Adrenal gland (tissue), 12 donors: ENCODE results near the gene S1PR2. TPM values are rescaled to one million over a fixed set of nuclear protein-coding genes. Genes with fewer than 3 reads are reported as not detected.

ENCODE experiments used
- DNase-seq, 7 donors: peaks; one replicate each; pipeline ENCODE4 v3.0.0-alpha.2; 2019 to 2020
- H3K27ac ChIP-seq, 5 donors: fragments of 200-600 bp; sonication (generic) in 4 of 5; 1 replicate in 3 of 5; 2 replicates in 2 of 5; pipeline versions ENCODE4 v1.5.1 to v1.8.0; 2016 to 2020; ENCODE audit warnings: mild to moderate bottlenecking in 1 of 5
- H3K27me3 ChIP-seq: fragments of 200-600 bp; 2 replicates; pipeline ENCODE4 v1.8.0; 2021
- H3K36me3 ChIP-seq, 2 donors: fragments of 200-600 bp; replicated peaks in 1 of 2; 1 replicate in 1 of 2; 2 replicates in 1 of 2; pipeline versions ENCODE4 v1.5.1 to v1.8.0; 2018 to 2022
- H3K4me1 ChIP-seq, 2 donors: fragments of 200-600 bp; replicated peaks in 1 of 2; 1 replicate in 1 of 2; 2 replicates in 1 of 2; pipeline versions ENCODE4 v1.5.1 to v1.8.0; 2018 to 2021
- H3K4me3 ChIP-seq, 4 donors: fragments of 200-600 bp; sonication (generic) in 3 of 4; one replicate each; pipeline ENCODE4 v1.5.1; 2016 to 2018
- H3K9me3 ChIP-seq, 3 donors: fragments of 200-600 bp; sonication (generic) in 1 of 3; replicated peaks in 1 of 3; 1 replicate in 2 of 3; 2 replicates in 1 of 3; pipeline versions ENCODE4 v1.5.1 to v1.8.0; 2016 to 2021
- CTCF ChIP-seq, 6 experiments: fragments of 450-650 bp in 4 of 6; fragments of 200-600 bp in 2 of 6; sonication (generic) in 1 of 6; IDR thresholded peaks; 1 replicate in 5 of 6; 2 replicates in 1 of 6; pipeline versions ENCODE4 v1.5.1 to v1.8.0; 2016 to 2021; ENCODE audit warnings: antibody characterized with exemption in 6 of 6, mild to moderate bottlenecking in 2 of 6, moderate library complexity in 1 of 6
- POLR2A ChIP-seq, 2 donors: fragments of 450-650 bp; IDR thresholded peaks; one replicate each; pipeline ENCODE4 v1.6.1; 2017; ENCODE audit warnings: antibody characterized with exemption in 2 of 2, mild to moderate bottlenecking in 2 of 2, moderate library complexity in 1 of 2
- whole genome bisulfite sequencing, 4 donors: extraction: QIAGEN DNeasy Blood & Tissue Kit in 2 of 4; methylation state at CpG; one replicate each; pipeline versions ENCODE4 v1.1.5 to v1.1.7; 2013 to 2017; 5-methylcytosine and 5-hydroxymethylcytosine counted together
- intact Hi-C, 2 donors: fragments of 100-400 bp; cut with DNase I; formaldehyde crosslinking; loops; one replicate each; pipeline versions ENCODE4 v1.14.1 to v1.15.0; 2022 to 2023
- polyA plus RNA-seq, 3 donors: library from polyadenylated mRNA; stranded (reverse); fragments of 200-250 nt in 2 of 3; fragments of 350-450 nt in 1 of 3; fragmentation: Illumina TruSeq in 1 of 3; extraction: RNeasy Lipid Tissue Mini Kit (QIAGEN cat#74804) in 1 of 3; gene quantifications; one replicate each; pipeline ENCODE4 v1.2.3, GENCODE V29; 2013 to 2014
- total RNA-seq, 9 donors: library from RNA; depleted of rRNA in 4 of 9; stranded (reverse); fragments of >200 nt in 4 of 9; fragments of 120-200 nt in 1 of 9; fragmentation: NEBNext Ultra II Directional in 1 of 9; extraction: Animal tissue kit (Norgen Biotek cat#: 25700) in 1 of 9; gene quantifications; one replicate each; pipeline versions ENCODE4 v1.1.0 to v1.2.4, GENCODE V29; 2013 to 2023
- donor health status: healthy with polysubstance abuse.
- donor health status: Bipolar disorder and iron deficiency.
- donor health status: DM: yes; HTN: yes; CAD: no.
- donor health status: DM: no; HTN: no; CAD: no.
- donor health status: DM: no; HTN: no; CAD: no.
- donor health status: DM: yes; HTN: yes; CAD: no.

The S1PR2 gene
- total and polyA plus RNA-seq, 12 donors = 1.6 to 9.5 (median 5.0) TPM

DNA sequence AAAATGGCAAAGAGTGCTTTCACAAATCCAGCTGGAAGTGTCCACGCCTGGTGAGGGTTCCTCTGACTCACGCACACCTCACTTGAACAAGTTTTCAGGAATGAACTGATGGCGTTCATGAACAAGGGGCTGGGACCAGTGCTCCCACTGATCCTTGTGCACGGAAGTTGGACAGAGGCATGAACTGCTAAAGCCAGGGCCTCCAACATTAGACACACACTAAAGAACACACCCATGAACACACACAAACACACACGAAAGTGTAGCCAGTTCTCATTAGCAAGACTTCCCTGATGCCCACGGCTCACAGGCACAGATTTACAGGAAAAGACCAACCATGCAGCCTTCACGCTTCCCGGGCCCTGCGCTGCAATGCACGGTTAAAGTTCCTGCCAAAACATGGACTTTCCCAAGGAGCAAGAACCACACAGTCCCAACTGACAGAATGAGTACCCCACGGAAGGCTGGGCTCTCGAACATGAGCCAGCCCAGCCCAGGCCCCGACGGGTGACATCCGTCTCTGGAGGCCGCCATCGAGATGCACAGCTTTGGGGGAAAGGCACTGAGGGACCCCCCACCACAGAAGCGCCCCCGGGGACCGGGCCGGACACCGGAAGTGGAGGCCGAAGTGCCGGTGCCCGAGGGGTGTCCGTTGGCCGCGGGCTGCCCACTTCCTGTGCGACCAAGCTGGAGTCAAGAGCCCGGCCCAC, 37.2 kb downstream of the S1PR2 start:
- Histone ChIP-seq H3K36me3 (no peaks in the 10 kb centered on the region), H3K4me1 (peaks cover 0 to 10% of the 10 kb centered on the region in 2 donors), H3K27ac (peak overlapping the region in 4 of 5 donors; percentile 19 to 90 (median 70)), H3K9me3 (no peaks in the 10 kb centered on the region), H3K27me3 (no peaks in the 10 kb centered on the region), H3K4me3 (peak overlapping the region; percentile 18 to 95 (median 82))
- 1 to 11% (median 3%) methylated on average over 3 to 30 of the region's 30 CpGs for whole genome bisulfite sequencing, 4 donors
- DNase-seq = peak in 1 of 7 donors; percentile 54
- no peak for TF ChIP-seq POLR2A (IDR thresholded peaks at IDR 0.05)
- no peak for TF ChIP-seq CTCF (IDR thresholded peaks at IDR 0.05)
- intact Hi-C loops = loop anchor here in 1 of 2 donors (5.0 kb wide), 1 partner anchor 38 kb away; the partner anchor contains the start of gene S1PR2

GRCh38 chr19:10192922-10193321, 38.2 kb downstream of the S1PR2 start:
- Histone ChIP-seq H3K27ac (no peak overlapping the region), H3K9me3 (no peaks in the 10 kb centered on the region), H3K27me3 (no peaks in the 10 kb centered on the region), H3K4me3 (no peak overlapping the region), H3K4me1 (peaks cover 0 to 10% of the 10 kb centered on the region in 2 donors), H3K36me3 (no peaks in the 10 kb centered on the region)
- no peak for DNase-seq
- intact Hi-C loops = loop anchor here in 1 of 2 donors (5.0 kb wide), 1 partner anchor 39 kb away; the partner anchor contains the start of gene S1PR2
- TF ChIP-seq POLR2A (IDR thresholded peaks at IDR 0.05) = no peak
- no peak for TF ChIP-seq CTCF (IDR thresholded peaks at IDR 0.05)
- 89 to 96% (median 93%) methylated on average over 6 of the region's 6 CpGs for WGBS, 4 donors

DNA sequence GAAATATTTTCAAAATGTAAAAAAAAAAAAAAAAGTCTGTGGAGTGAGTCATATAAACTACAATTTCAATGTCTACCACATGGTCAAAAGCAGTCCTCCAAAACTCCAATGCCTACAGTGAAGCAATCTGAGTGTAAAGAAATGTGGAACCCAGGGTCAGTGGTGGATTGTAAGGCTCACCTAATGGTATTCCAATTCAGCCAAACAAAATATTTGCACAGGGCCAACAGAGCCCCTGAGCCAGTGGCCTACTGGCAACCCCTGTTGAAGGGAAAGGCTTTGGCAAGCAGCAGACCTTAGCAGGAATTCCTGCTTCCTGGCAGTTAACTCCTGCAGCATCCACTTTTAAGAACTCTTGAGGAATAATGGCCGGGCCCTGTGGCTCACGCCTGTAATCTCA, 39.8 kb downstream of the S1PR2 start:
- Histone ChIP-seq H3K9me3 (no peaks in the 10 kb centered on the region), H3K4me3 (no peak overlapping the region), H3K27ac (no peak overlapping the region), H3K4me1 (peaks cover 0 to 10% of the 10 kb centered on the region in 2 donors), H3K27me3 (no peaks in the 10 kb centered on the region), H3K36me3 (peaks cover 0 to 2% of the 10 kb centered on the region in 2 donors)
- DNase-seq = peak in 4 of 7 donors; percentile 12 to 54 (median 18)
- WGBS, 4 donors = 41 to 82% (median 73%) methylated on average over 2 of the region's 2 CpGs
- TF ChIP-seq CTCF (IDR thresholded peaks at IDR 0.05) (no peak), POLR2A (IDR thresholded peaks at IDR 0.05) (no peak)
- intact Hi-C loops = loop anchor here in 1 of 2 donors (5.0 kb wide), 1 partner anchor 41 kb away; the partner anchor contains the start of gene S1PR2

DNA sequence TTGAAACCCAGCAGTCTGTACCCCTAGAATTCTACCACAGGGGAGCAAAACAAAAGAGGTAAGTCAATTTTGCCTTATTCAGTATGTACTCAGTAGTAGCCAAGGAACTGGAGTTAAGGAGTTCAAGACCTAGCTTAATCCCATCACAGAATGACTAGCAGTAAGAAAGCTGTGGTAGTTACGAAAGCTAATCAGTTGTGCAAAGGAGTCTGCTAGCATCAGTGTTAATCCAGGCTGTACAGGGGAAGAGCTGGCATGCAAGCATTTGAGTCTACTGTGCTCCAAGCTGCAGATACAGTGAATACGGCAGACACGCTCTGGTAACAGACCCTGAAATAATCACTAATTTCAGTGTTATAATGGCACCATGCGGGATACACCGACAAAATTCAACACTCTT, 41.1 kb downstream of the S1PR2 start:
- Histone ChIP-seq H3K36me3 (peaks cover 0 to 12% of the 10 kb centered on the region in 2 donors), H3K27me3 (no peaks in the 10 kb centered on the region), H3K9me3 (no peaks in the 10 kb centered on the region), H3K4me1 (peaks cover 0 to 10% of the 10 kb centered on the region in 2 donors), H3K27ac (no peak overlapping the region), H3K4me3 (no peak overlapping the region)
- TF ChIP-seq CTCF (IDR thresholded peaks at IDR 0.05) (no peak), POLR2A (IDR thresholded peaks at IDR 0.05) (no peak)
- WGBS, 4 donors = 94 to 97% (median 94%) methylated on average over 5 of the region's 5 CpGs
- DNase-seq = no peak
- intact Hi-C loops = loop anchor here in 1 of 2 donors (5.0 kb wide), 1 partner anchor 42 kb away; the partner anchor contains the start of gene S1PR2
